H1 (cell line): ENCODE data around the gene ATAD3A. TPM values are rescaled to one million over a fixed set of nuclear protein-coding genes. Genes with fewer than 3 reads are reported as not detected.

Experiments used
- CTCF ChIA-PET: fragments of 300-600 bp; sonication (Branson Sonifier 250); formaldehyde crosslinking; loops from one replicate; lab custom pipeline; 2021; ENCODE audit not compliant: partially characterized antibody; lab: Charles Lee
- POLR2A ChIA-PET: fragments of 300-600 bp; sonication (Branson Sonifier 250); formaldehyde crosslinking; loops from one replicate; lab custom pipeline; 2021; ENCODE audit warnings: inconsistent platforms; ENCODE audit not compliant: partially characterized antibody; lab: Charles Lee
- DNase-seq, 2 experiments: peaks; one replicate each; pipeline versions ENCODE4 v3.0.0 to v3.0.0-alpha.2; 2010 to 2022; ENCODE audit warnings: low spot score in 2 of 2, low read depth in 1 of 2, mixed read lengths in 1 of 2
- FAIRE-seq: peaks from 2 replicates; lab custom pipeline; 2011; peaks lifted over from hg19 to GRCh38; lab: Jason Lieb, UNC
- H2AFZ ChIP-seq: 2 replicates; pipeline ENCODE4 v1.8.1; 2012; ENCODE audit warnings: low read length, inconsistent platforms
- H2AK5ac ChIP-seq: 2 replicates; pipeline ENCODE4 v1.6.1; 2013; ENCODE audit warnings: low read depth, low read length
- H2BK120ac ChIP-seq: replicated peaks from 2 replicates; pipeline ENCODE3; 2013; ENCODE audit warnings: low read depth, low read length, inconsistent platforms
- H2BK12ac ChIP-seq: 2 replicates; pipeline ENCODE4 v1.6.1; 2013; ENCODE audit warnings: low read depth, low read length
- H2BK15ac ChIP-seq: 2 replicates; pipeline ENCODE4 v1.6.1; 2013; ENCODE audit warnings: low read length
- H2BK20ac ChIP-seq: 2 replicates; pipeline ENCODE4 v1.6.1; 2013; ENCODE audit warnings: low read length
- H2BK5ac ChIP-seq: 2 replicates; pipeline ENCODE4 v1.6.1; 2013; ENCODE audit warnings: low read depth, low read length
- H3K14ac ChIP-seq: 2 replicates; pipeline ENCODE4 v1.6.1; 2013; ENCODE audit warnings: inconsistent platforms; ENCODE audit not compliant: insufficient read length
- H3K18ac ChIP-seq: 2 replicates; pipeline ENCODE4 v1.6.1; 2013; ENCODE audit warnings: low read length; ENCODE audit errors: extremely low read depth
- H3K23ac ChIP-seq: 2 replicates; pipeline ENCODE4 v1.6.1; 2013; ENCODE audit warnings: inconsistent platforms; ENCODE audit not compliant: insufficient read length
- H3K23me2 ChIP-seq: 2 replicates; pipeline ENCODE4 v1.6.1; 2013; ENCODE audit warnings: low read depth, low read length
- H3K27ac ChIP-seq: 2 replicates; pipeline ENCODE4 v1.6.1; 2011; ENCODE audit warnings: low read depth, low read length, inconsistent platforms
- H3K27me3 ChIP-seq, 4 experiments: replicated peaks in 1 of 4; 1 replicate in 1 of 4; 2 replicates in 3 of 4; pipeline versions ENCODE4 v1.6.1 to v1.8.1; 2011 to 2013; ENCODE audit warnings: low read length in 3 of 4, mild to moderate bottlenecking in 3 of 4, inconsistent platforms in 2 of 4, mixed read lengths in 2 of 4, moderate library complexity in 1 of 4; ENCODE audit not compliant: control insufficient read depth in 3 of 4, insufficient read depth in 3 of 4; ENCODE audit errors: extremely low read depth in 1 of 4
- H3K36me3 ChIP-seq, 4 experiments: 2 replicates each; pipeline versions ENCODE4 v1.6.1 to v1.8.1; 2011 to 2013; ENCODE audit warnings: mild to moderate bottlenecking in 4 of 4, low read length in 3 of 4, moderate library complexity in 2 of 4, control low read depth in 1 of 4, inconsistent platforms in 1 of 4; ENCODE audit not compliant: insufficient read depth in 4 of 4, control insufficient read depth in 2 of 4
- H3K4ac ChIP-seq: replicated peaks from 2 replicates; pipeline ENCODE3; 2013; ENCODE audit warnings: low read length, low read depth, mixed read lengths, inconsistent platforms; ENCODE audit not compliant: insufficient read length
- H3K4me1 ChIP-seq, 4 experiments: replicated peaks in 1 of 4; 1 replicate in 1 of 4; 2 replicates in 3 of 4; pipeline versions ENCODE4 v1.6.1 to v1.8.1; 2011 to 2013; ENCODE audit warnings: low read length in 3 of 4, inconsistent platforms in 2 of 4, mixed read lengths in 1 of 4; ENCODE audit not compliant: insufficient read depth in 4 of 4, control insufficient read depth in 3 of 4
- H3K4me2 ChIP-seq, 2 experiments: 2 replicates each; pipeline versions ENCODE4 v1.6.1 to v1.8.1; 2011 to 2013; ENCODE audit warnings: low read depth in 2 of 2, low read length in 2 of 2, control low read depth in 1 of 2, inconsistent platforms in 1 of 2, mild to moderate bottlenecking in 1 of 2; ENCODE audit not compliant: insufficient read depth in 1 of 2
- H3K4me3 ChIP-seq, 4 experiments: fragments of 200-600, 300-600 bp in 1 of 4; sonication (generic), shearing (Covaris generic), sonication (Bioruptor Twin) in 1 of 4; 2 replicates each; pipeline versions ENCODE4 v1.5.1 to v1.8.1; 2011 to 2016; ENCODE audit warnings: low read length in 4 of 4, low read depth in 3 of 4, control low read depth in 2 of 4, inconsistent platforms in 2 of 4, mild to moderate bottlenecking in 2 of 4, mixed read lengths in 1 of 4, moderate library complexity in 1 of 4; ENCODE audit not compliant: insufficient read depth in 2 of 4; ENCODE audit errors: extremely low read depth in 1 of 4
- H3K56ac ChIP-seq: replicated peaks from 2 replicates; pipeline ENCODE3; 2013; ENCODE audit warnings: low read depth, mild to moderate bottlenecking, mixed read lengths, low read length, inconsistent platforms; ENCODE audit not compliant: insufficient read length
- H3K79me1 ChIP-seq: 2 replicates; pipeline ENCODE4 v1.6.1; 2013; ENCODE audit warnings: low read depth, low read length, control low read depth
- H3K79me2 ChIP-seq, 2 experiments: 2 replicates each; pipeline versions ENCODE4 v1.6.1 to v1.8.1; 2012 to 2013; ENCODE audit warnings: low read length in 2 of 2, mild to moderate bottlenecking in 2 of 2, inconsistent platforms in 1 of 2; ENCODE audit not compliant: insufficient read depth in 2 of 2, control insufficient read depth in 1 of 2
- H3K9ac ChIP-seq, 4 experiments: replicated peaks in 1 of 4; 1 replicate in 1 of 4; 2 replicates in 3 of 4; pipeline versions ENCODE4 v1.6.1 to v1.8.1; 2011 to 2013; ENCODE audit warnings: low read depth in 3 of 4, low read length in 3 of 4, control low read depth in 2 of 4, mild to moderate bottlenecking in 2 of 4, moderate library complexity in 2 of 4, inconsistent platforms in 1 of 4; ENCODE audit errors: extremely low read depth in 1 of 4
- H3K9me3 ChIP-seq, 2 experiments: 2 replicates each; pipeline versions ENCODE4 v1.6.1 to v1.8.1; 2012 to 2013; ENCODE audit warnings: mild to moderate bottlenecking in 2 of 2, moderate library complexity in 2 of 2, control low read depth in 1 of 2, inconsistent platforms in 1 of 2, low read depth in 1 of 2, low read length in 1 of 2, mixed read lengths in 1 of 2; ENCODE audit not compliant: insufficient read depth in 2 of 2
- H4K20me1 ChIP-seq, 2 experiments: replicated peaks in 1 of 2; 2 replicates each; pipeline versions ENCODE3 to v1.8.1; 2011 to 2013; ENCODE audit warnings: inconsistent platforms in 2 of 2, low read length in 2 of 2, mild to moderate bottlenecking in 1 of 2; ENCODE audit not compliant: insufficient read depth in 2 of 2, control insufficient read depth in 1 of 2
- H4K5ac ChIP-seq: 2 replicates; pipeline ENCODE4 v1.6.1; 2013; ENCODE audit warnings: low read length, low read depth, mixed read lengths, inconsistent platforms; ENCODE audit not compliant: insufficient read length
- H4K8ac ChIP-seq: 2 replicates; pipeline ENCODE4 v1.8.0; 2013; ENCODE audit warnings: mild to moderate bottlenecking, moderate library complexity, low read length, inconsistent platforms; ENCODE audit not compliant: insufficient read depth; ENCODE audit errors: extremely low read depth
- H4K91ac ChIP-seq: replicated peaks from 2 replicates; pipeline ENCODE3; 2013; ENCODE audit warnings: low read length, mixed read lengths, inconsistent platforms; ENCODE audit not compliant: insufficient read length
- BACH1 ChIP-seq: IDR thresholded peaks from 2 replicates; pipeline ENCODE4 v1.6.1; 2012; ENCODE audit warnings: low read length, improper control_type of control experiment
- CHD2 ChIP-seq: IDR thresholded peaks from 2 replicates; pipeline ENCODE4 v1.6.1; 2012; ENCODE audit warnings: low read length, improper control_type of control experiment
- FOSL1 ChIP-seq: IDR thresholded peaks from 2 replicates; pipeline ENCODE4 v1.6.1; 2011; ENCODE audit warnings: mild to moderate bottlenecking, low read depth, low read length, moderate library complexity; ENCODE audit not compliant: insufficient read depth
- HDAC2 ChIP-seq, 2 experiments: fragments of 300-600 bp in 1 of 2; sonication (generic) in 1 of 2; IDR thresholded peaks; 2 replicates each; pipeline ENCODE4 v1.6.1; 2011 to 2012; ENCODE audit warnings: low read depth in 2 of 2, low read length in 2 of 2, mild to moderate bottlenecking in 2 of 2, moderate library complexity in 2 of 2, borderline replicate concordance in 1 of 2, inconsistent platforms in 1 of 2
- JUND ChIP-seq: IDR thresholded peaks from 2 replicates; pipeline ENCODE4 v1.6.1; 2011; ENCODE audit warnings: mild to moderate bottlenecking, improper control_type of control experiment, low read length
- POLR2AphosphoS5 ChIP-seq: IDR thresholded peaks from 2 replicates; pipeline ENCODE4 v1.6.1; 2011; ENCODE audit warnings: low read depth, low read length
- SIN3A ChIP-seq, 2 experiments: IDR thresholded peaks in 1 of 2; conservative IDR thresholded peaks in 1 of 2; 2 replicates each; pipeline ENCODE4 v1.6.1; 2011 to 2012; ENCODE audit warnings: low read length in 2 of 2, improper control_type of control experiment in 1 of 2, low read depth in 1 of 2, mild to moderate bottlenecking in 1 of 2
- WGBS, 2 experiments: shearing (Covaris generic) in 1 of 2; methylation state at CpG; one replicate each; pipeline versions ENCODE4 v1.1.6 to v1.1.7; 2013 to 2015; ENCODE audit warnings: low lambda C conversion rate in 2 of 2, mixed read lengths in 2 of 2, inconsistent platforms in 1 of 2, low coverage in 1 of 2, missing lambda C conversion rate in 1 of 2; ENCODE audit not compliant: insufficient replicate concordance in 2 of 2, insufficient coverage in 1 of 2, insufficient read length in 1 of 2; ENCODE audit errors: extremely low coverage in 1 of 2, missing lambda C conversion rate in 1 of 2; 5-methylcytosine and 5-hydroxymethylcytosine counted together
- polyA plus RNA-seq, 7 experiments: library from polyadenylated mRNA; depleted of rRNA in 3 of 7; stranded (reverse) in 5 of 7; unstranded in 2 of 7; fragments of >200 nt in 5 of 7; fragments of 200-250 nt in 2 of 7; gene quantifications; 1 replicate in 5 of 7; 2 replicates in 1 of 7; 4 replicates in 1 of 7; pipeline versions ENCODE4 v1.2.1 to v1.2.3, GENCODE V29; 2011 to 2013; ENCODE audit warnings: missing spikeins in 2 of 7, mixed read lengths in 2 of 7
- total RNA-seq: library from RNA; stranded (reverse); fragmentation: NEBNext Ultra II Directional; extraction: Animal tissue kit (Norgen Biotek cat#: 25700); gene quantifications from 2 replicates; pipeline ENCODE4 v1.2.1, GENCODE V29; 2021
- TF ChIP-seq, protein P1 (sequence below): IDR thresholded peaks from 2 replicates; pipeline ENCODE4 v1.6.1; 2011; ENCODE audit warnings: low read depth, mild to moderate bottlenecking, low read length; ENCODE audit not compliant: insufficient read depth

ATAD3A gene
- total and polyA plus RNA-seq, 2 of the 8 experiments (the other 6 are each of a cell fraction or from before 2014, with no cell fraction given) = 28.3 to 64.7 TPM

DNA sequence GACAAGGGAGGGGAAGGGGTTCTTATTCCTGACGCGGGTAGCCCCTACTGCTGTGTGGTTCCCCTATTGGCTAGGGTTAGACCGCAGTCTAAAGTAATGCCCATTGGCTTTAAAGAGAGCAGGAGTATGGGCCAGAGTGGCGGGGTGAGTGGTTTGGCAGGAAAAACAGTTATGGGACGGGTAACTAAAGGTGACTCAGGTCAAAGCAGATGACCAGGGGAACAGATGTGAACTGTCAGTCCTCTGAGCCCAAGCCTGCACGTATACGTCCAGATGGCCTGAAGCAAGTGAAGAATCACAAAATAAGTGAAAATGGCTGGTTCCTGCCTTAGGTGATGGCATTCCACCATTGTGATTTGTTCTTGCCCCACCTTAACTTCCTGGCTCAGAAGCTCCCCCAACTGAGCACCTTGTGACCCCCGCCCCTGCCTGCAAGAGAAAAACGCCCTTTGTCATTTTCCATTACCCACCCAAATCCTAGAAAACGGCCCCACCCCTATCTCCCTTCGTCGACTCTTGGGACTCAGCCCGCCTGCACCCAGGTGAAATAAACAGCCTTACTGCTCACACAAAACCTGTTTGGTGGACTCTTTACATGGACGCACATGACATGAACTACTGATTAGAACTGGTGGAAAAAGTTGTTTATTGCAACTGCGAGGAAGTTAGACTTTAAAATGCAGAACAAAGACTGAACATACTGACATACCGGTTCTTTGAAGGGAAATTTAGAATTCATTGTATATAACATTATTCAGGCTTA lies 41.2 kb upstream of the ATAD3A start:
- Histone ChIP-seq H2BK5ac (0 out of 2 replicates have a peak overlapping the region, but pooled peaks have one; percentile 66), H2BK20ac (no peak overlapping the region), H3K27me3 (no peaks in the 10 kb centered on the region), H3K14ac (no peak overlapping the region), H4K5ac (peak overlapping the region; percentile 4), H2AFZ (no peak overlapping the region), H2BK12ac (no peak overlapping the region), H3K23me2 (peaks cover 3% of the 10 kb centered on the region; the same call in 1 of the 2 replicates), H4K8ac (no peak overlapping the region), H3K56ac (no peak overlapping the region), H3K9ac (peak overlapping the region; percentile 34 to 82 (median 72)), H2BK15ac (no peak overlapping the region), H3K18ac (no peak overlapping the region), H3K4me2 (peak overlapping the region; percentile 64 to 74), H3K27ac (no peak overlapping the region; the same call in 1 of the 2 replicates), H3K23ac (no peak overlapping the region), H3K79me2 (peaks cover 10 to 23% of the 10 kb centered on the region in 2 experiments), H3K4me1 (peaks cover 0 to 8% (median under 1%) of the 10 kb centered on the region in 4 experiments; a peak in 2 of 7 replicates), H3K9me3 (no peaks in the 10 kb centered on the region), H3K36me3 (no peaks in the 10 kb centered on the region), H4K91ac (no peak overlapping the region), H4K20me1 (peaks cover 0 to 5% of the 10 kb centered on the region in 2 experiments), H2BK120ac (no peak overlapping the region), H3K4ac (no peak overlapping the region), H2AK5ac (no peak overlapping the region), H3K4me3 (peak overlapping the region; percentile 79 to 93 (median 88)), H3K79me1 (0 out of 2 replicates have a peak, but pooled peaks cover 3% of the 10 kb centered on the region)
- POLR2A ChIA-PET = interaction anchor here (0.9 kb wide), 1 partner anchor 72 kb away, joined by 4 read pairs; the partner anchor contains the start of gene CCNL2
- CTCF ChIA-PET = interaction anchor here (0.7 to 1.5 kb wide), 3 partner anchors 30 to 181 kb away, joined by 3 to 4 read pairs (median 3); no protein-coding TSS in a partner anchor
- 20% methylated on average over 16 of the region's 16 CpGs; no CpG with 5 or more reads in 1 of the 2 experiments for whole genome bisulfite sequencing, 2 experiments
- FAIRE-seq = no peak
- peak in 1 of 2 experiments; percentile 51 for DNase-seq
- TF ChIP-seq BACH1 (no peak), JUND (no peak), HDAC2 (IDR thresholded peaks at IDR 0.05; ENCODE audit: borderline replicate concordance in 1 of 2, low read depth in 2 of 2, low read length in 2 of 2) (no peak), SIN3A (conservative IDR thresholded peaks at IDR 0.05 in 1 of 2, IDR thresholded peaks at IDR 0.05 in 1 of 2; ENCODE audit: low read depth in 1 of 2, low read length in 2 of 2) (0 out of 4 replicates have a peak, but pooled peaks of 1 of the 2 experiments have one; percentile 34), FOSL1 (no peak), POLR2AphosphoS5 (no peak), CHD2 (no peak)
- TF ChIP-seq, protein P1, sequence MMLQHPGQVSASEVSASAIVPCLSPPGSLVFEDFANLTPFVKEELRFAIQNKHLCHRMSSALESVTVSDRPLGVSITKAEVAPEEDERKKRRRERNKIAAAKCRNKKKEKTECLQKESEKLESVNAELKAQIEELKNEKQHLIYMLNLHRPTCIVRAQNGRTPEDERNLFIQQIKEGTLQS = no peak
